Common myeloid progenitor, CD34-positive (primary cell): ENCODE data around the gene LIG1.

ENCODE experiments used
- CTCF ChIA-PET: fragments of 350-600 bp; sonication (Branson Sonifier 250); formaldehyde crosslinking; loops from one replicate; lab custom pipeline; 2021; ENCODE audit warnings: antibody characterized with exemption; lab: Charles Lee
- POLR2A ChIA-PET: fragments of 350-600 bp; sonication (Branson Sonifier 250); formaldehyde crosslinking; loops from one replicate; lab custom pipeline; 2021; ENCODE audit warnings: antibody characterized with exemption; lab: Charles Lee
- DNase-seq, 3 donors: peaks; one replicate each; pipeline versions ENCODE4 v3.0.0 to v3.0.0-alpha.2; 2013
- H3K27ac ChIP-seq, 2 experiments: 1 replicate in 1 of 2; 2 replicates in 1 of 2; pipeline ENCODE4 v1.7.0; 2013; ENCODE audit warnings: inconsistent platforms in 2 of 2, low read length in 2 of 2, mild to moderate bottlenecking in 2 of 2, low read depth in 1 of 2, moderate library complexity in 1 of 2; ENCODE audit not compliant: severe bottlenecking in 2 of 2, insufficient read depth in 1 of 2, poor library complexity in 1 of 2
- H3K27me3 ChIP-seq, 5 experiments: replicated peaks in 2 of 5; 1 replicate in 3 of 5; 2 replicates in 2 of 5; pipeline versions ENCODE4 v1.6.1 to v1.7.0; 2013; ENCODE audit warnings: low read length in 4 of 5, mild to moderate bottlenecking in 2 of 5, moderate library complexity in 2 of 5, inconsistent platforms in 1 of 5; ENCODE audit not compliant: insufficient read depth in 5 of 5, control insufficient read depth in 4 of 5
- H3K36me3 ChIP-seq, 4 experiments: 1 replicate in 2 of 4; 2 replicates in 2 of 4; pipeline versions ENCODE4 v1.6.1 to v1.7.0; 2013; ENCODE audit warnings: low read length in 3 of 4, control low read depth in 1 of 4, mild to moderate bottlenecking in 1 of 4; ENCODE audit not compliant: control insufficient read depth in 4 of 4, insufficient read depth in 4 of 4
- H3K4me1 ChIP-seq, 4 experiments: 1 replicate in 3 of 4; 2 replicates in 1 of 4; pipeline versions ENCODE4 v1.6.1 to v1.7.1; 2013; ENCODE audit warnings: low read length in 3 of 4, mild to moderate bottlenecking in 3 of 4, control low read depth in 1 of 4, inconsistent platforms in 1 of 4, moderate library complexity in 1 of 4; ENCODE audit not compliant: control insufficient read depth in 4 of 4, insufficient read depth in 4 of 4; ENCODE audit errors: control extremely low read depth in 1 of 4
- H3K4me3 ChIP-seq, 7 experiments: 1 replicate in 4 of 7; 2 replicates in 3 of 7; pipeline versions ENCODE4 v1.5.1 to v1.7.0; 2013; ENCODE audit warnings: mild to moderate bottlenecking in 7 of 7, low read length in 6 of 7, moderate library complexity in 6 of 7, inconsistent platforms in 2 of 7, low read depth in 2 of 7, control low read depth in 1 of 7; ENCODE audit not compliant: insufficient read depth in 4 of 7, control insufficient read depth in 1 of 7; ENCODE audit errors: extremely low read depth in 1 of 7
- H3K9me3 ChIP-seq, 5 experiments: 1 replicate in 4 of 5; 2 replicates in 1 of 5; pipeline versions ENCODE4 v1.6.1 to v1.7.1; 2013; ENCODE audit warnings: low read length in 4 of 5, mild to moderate bottlenecking in 2 of 5, inconsistent platforms in 1 of 5, low read depth in 1 of 5, moderate library complexity in 1 of 5; ENCODE audit not compliant: control insufficient read depth in 4 of 5, insufficient read depth in 2 of 5; ENCODE audit errors: control extremely low read depth in 1 of 5
- whole genome bisulfite sequencing: methylation state at CpG from one replicate; pipeline ENCODE4 v1.1.5; 2013; ENCODE audit not compliant: insufficient coverage; 5-methylcytosine and 5-hydroxymethylcytosine counted together

The LIG1 gene

DNA sequence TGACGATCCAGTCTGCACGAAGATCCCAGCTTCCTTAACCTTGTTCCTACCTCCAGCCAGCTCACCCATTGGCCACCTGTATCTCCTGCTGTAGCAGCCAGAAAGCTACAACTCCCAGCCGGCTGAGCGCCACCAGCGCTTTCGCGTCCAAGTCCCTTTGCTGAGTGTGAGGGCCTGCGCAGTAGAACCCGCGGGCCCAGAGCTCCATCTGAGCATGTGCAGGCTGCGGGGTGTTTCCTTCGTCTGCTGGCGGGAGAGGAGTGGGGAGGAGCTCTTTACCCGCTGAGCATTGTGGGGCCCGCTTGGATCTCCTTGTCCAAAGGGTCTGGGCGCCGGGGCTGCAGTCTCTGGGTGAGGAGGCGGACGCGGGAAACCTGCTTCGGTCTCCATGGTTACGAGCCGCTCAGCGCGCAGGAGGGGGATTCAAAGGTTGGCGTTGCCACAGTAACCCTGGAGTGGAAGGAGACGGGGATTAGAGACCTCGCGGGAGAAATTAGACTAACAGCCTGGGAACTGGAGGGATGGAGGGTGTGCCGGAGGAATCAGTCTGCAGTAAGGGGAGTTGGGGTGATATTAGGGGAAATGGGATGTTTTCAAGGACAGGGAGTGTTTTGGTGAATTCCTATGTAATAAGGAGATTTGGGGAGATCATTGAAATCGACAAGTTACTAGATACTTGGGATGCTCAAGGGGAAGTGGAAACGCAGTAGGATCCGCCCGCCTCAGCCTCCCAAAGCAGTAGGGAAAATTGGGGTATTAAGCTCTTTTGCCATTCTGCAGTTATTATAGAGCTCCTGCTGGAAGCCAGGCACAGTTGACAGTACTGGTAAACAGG, 33.9 kb upstream of the LIG1 start:
- ChIA-PET CTCF (interaction anchor here (0.7 to 2.1 kb wide), 14 partner anchors 8 to 857 kb away, joined by 3 to 11 read pairs (median 4); partner anchors contain the start of gene ZSWIM9), POLR2A (interaction anchor here (0.6 to 1.1 kb wide), 3 partner anchors 52 to 94 kb away, joined by 3 to 5 read pairs (median 4); partner anchors contain the start of gene CARD8)
- DNase-seq: peak; percentile 93 to 97 (median 97)
- Histone ChIP-seq H3K4me1 (peaks cover 13 to 30% (median 20%) of the 10 kb centered on the region in 4 experiments), H3K9me3 (no peaks in the 10 kb centered on the region), H3K4me3 (peak overlapping the region; percentile 57 to 93 (median 78)), H3K36me3 (peaks cover 0 to 8% (median under 1%) of the 10 kb centered on the region in 4 experiments), H3K27me3 (no peaks in the 10 kb centered on the region), H3K27ac (peak overlapping the region; percentile 46 to 77)
- 0% methylated on average over 33 of the region's 34 CpGs for WGBS

DNA sequence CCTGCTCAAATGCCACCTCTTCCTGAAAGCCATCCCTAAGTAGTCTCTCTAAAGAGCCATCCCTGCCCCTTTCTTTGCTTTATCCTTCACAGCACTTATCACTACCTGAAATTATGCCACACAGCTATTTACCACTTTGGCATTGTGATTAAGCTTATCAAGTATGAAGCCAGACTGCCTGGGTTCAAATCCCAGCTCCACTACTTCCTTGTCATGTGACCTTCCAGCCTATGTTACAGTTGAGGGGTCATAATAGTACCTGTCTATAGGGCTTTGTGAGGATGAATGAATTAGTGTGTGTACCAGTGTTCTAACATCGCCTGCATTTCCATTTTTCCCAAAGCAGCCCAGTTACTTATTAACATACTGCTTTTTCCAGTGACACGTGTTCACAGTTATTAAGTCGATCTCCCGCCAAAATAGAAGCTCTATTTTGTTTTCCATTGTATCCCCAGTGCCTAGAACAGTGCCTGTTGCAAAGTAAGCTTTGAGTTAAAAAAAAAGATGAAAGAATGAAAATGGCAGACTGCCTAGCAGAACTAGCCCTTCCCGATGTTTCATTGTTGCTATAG, 33.2 kb upstream of the LIG1 start:
- Histone ChIP-seq H3K9me3 (no peaks in the 10 kb centered on the region), H3K4me1 (peaks cover 13 to 30% (median 20%) of the 10 kb centered on the region in 4 experiments), H3K4me3 (peak overlapping the region; percentile 57 to 93 (median 78)), H3K36me3 (peaks cover 0 to 7% (median under 1%) of the 10 kb centered on the region in 4 experiments), H3K27me3 (no peaks in the 10 kb centered on the region), H3K27ac (peak overlapping the region; percentile 34 to 77)
- WGBS: 0% methylated on average over 2 of the region's 5 CpGs
- peak in 2 of 3 donors; percentile 21 to 26 for DNase-seq
- ChIA-PET CTCF (interaction anchor here (0.7 to 2.1 kb wide), 12 partner anchors 9 to 856 kb away, joined by 3 to 11 read pairs (median 3); partner anchors contain the start of gene ZSWIM9), POLR2A (interaction anchor here (0.6 to 1.1 kb wide), 2 partner anchors 52 to 53 kb away, joined by 4 to 5 read pairs; partner anchors contain the start of gene CARD8)

DNA sequence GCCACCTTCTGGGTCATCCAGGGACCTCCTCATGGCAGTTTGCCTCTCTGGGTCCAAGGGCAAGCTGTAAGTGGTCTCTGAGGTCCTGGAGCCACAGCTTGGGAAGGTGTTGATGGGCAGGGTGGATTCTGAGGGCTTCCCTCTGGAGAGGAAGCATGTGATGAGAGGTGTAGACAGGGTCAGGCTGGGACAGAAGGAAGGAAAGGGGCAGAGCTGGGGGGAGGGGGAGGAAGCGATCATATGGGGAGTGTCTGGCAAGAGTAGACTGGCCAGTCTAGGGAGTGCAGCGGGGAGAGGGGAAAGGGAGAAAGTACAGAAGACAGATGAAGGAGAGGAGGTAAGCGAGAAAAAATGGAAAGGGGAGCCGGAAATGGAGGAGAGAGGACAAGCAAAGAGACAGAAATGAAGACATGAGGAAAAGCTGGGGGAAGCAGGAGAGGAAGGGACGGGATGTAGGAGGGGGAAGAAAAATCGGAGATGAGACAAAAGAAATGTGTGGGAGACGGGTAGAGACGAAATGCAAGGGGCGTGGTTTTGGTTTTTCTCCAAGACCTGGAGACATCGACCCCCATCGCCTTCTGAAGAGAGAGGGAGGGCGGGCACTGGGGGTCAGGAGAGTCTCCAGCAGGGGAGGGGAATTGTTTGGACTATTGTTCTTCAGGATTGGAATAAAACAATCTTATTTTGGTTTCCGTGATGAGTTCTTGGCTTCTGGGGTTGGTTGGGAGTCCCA, 27.0 kb upstream of the LIG1 start:
- Histone ChIP-seq H3K4me3 (no peak overlapping the region), H3K4me1 (peaks cover 0 to 9% (median 7%) of the 10 kb centered on the region in 4 experiments), H3K9me3 (no peaks in the 10 kb centered on the region), H3K27me3 (no peaks in the 10 kb centered on the region), H3K36me3 (peaks cover 0 to 7% (median under 1%) of the 10 kb centered on the region in 4 experiments), H3K27ac (no peak overlapping the region)
- 74% methylated on average over 12 of the region's 13 CpGs for WGBS
- ChIA-PET POLR2A (no interaction called here), CTCF (interaction anchor here (0.7 to 0.9 kb wide), 2 partner anchors 12 to 67 kb away, joined by 3 to 4 read pairs; no protein-coding TSS in a partner anchor)
- no peak for DNase-seq

DNA sequence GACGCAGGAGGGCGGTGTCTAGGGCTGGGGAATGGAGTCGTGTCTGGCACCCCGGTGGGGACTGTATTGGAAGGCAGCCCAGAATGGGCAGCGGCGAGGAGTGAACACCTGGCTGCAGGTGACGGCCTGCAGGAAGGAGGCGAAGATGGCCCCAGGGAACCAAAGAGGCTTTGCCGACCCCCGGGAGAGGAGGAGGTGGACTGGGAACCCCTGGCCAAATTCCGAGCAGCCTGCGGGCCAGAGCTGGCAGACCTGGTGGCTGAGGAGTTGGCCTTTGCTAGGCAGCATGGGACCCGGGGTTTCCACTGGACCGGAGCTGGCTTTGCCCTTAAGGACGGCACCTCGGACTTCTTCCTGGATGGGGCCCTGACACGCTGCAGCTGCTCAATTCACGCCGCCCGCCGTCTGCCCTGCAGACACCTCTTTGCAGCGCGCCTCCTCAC, 26.2 kb upstream of the LIG1 start:
- WGBS: 86% methylated on average over 19 of the region's 23 CpGs
- H3K27ac ChIP-seq: no peak overlapping the region
- H3K4me1 ChIP-seq: peaks cover 0 to 9% (median 4%) of the 10 kb centered on the region in 4 experiments
- ChIA-PET POLR2A (no interaction called here), CTCF (interaction anchor here (0.9 kb wide), 1 partner anchor 8 kb away, joined by 4 read pairs; no protein-coding TSS in a partner anchor)
- H3K9me3 ChIP-seq: no peaks in the 10 kb centered on the region
- H3K4me3 ChIP-seq: no peak overlapping the region
- no peak for DNase-seq
- no peaks in the 10 kb centered on the region for H3K27me3 ChIP-seq
- peaks cover 0 to 7% (median 3%) of the 10 kb centered on the region in 4 experiments for H3K36me3 ChIP-seq

DNA sequence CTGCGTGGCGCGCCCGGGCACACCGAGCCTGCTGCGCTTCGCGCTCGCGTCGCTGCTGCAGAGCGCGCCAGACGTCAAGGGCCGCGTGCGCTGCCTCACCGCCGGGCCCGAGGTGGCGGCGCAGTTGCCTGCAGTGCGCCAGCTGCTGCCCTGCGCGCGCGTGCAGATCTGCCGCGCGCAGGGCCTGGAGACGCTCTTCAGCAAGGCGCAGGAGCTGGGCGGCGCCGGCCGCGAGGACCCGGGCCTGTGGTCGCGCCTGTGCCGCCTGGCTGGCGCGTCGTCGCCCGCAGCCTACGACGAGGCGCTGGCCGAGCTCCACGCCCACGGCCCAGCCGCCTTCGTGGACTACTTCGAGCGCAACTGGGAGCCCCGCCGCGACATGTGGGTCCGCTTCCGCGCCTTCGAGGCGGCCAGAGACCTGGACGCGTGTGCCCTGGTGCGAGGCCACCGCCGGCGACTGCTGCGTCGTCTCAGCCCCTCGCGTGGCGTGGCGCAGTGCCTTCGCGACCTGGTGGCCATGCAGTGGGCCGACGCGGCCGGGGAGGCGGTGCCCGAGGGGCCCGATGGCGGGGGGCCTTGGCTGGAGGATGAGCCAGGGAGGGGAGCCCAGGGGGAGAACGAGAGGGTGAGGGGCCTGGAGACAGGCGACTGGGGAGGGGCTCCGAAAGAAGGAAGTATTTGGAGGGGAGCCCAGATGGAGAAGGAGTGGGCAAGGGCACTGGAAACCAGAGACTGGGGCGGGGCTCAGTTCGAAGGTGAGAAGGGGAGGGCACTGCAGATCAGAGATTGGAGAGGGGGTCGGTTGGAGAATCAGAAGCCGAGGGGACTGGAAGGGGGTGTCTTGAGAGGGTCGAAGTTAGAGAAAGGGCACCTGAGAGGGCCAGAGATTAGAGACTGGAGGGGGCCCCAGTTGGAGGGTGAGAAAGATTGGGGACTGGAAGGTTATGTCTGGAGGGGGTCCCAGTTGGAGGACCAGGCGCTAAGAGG, 25.0 kb upstream of the LIG1 start:
- H3K27me3 ChIP-seq: no peaks in the 10 kb centered on the region
- DNase-seq: no peak
- 81% methylated on average over 77 of the region's 95 CpGs for WGBS
- no peak overlapping the region for H3K27ac ChIP-seq
- POLR2A ChIA-PET: no interaction called here
- H3K4me3 ChIP-seq: no peak overlapping the region
- H3K9me3 ChIP-seq: no peaks in the 10 kb centered on the region
- H3K36me3 ChIP-seq: peaks cover 0 to 7% (median 4%) of the 10 kb centered on the region in 4 experiments
- CTCF ChIA-PET: interaction anchor here (0.6 to 1.9 kb wide), 7 partner anchors 8 to 117 kb away, joined by 3 to 11 read pairs (median 3); no protein-coding TSS in a partner anchor
- peaks cover 0 to 9% (median 4%) of the 10 kb centered on the region in 4 experiments for H3K4me1 ChIP-seq
